AG04450 (cell line): Measurements from ENCODE around the gene MAPK13. TPM values are rescaled to one million over a fixed set of nuclear protein-coding genes. Genes with fewer than 3 reads are reported as not detected.
A peak's percentile ranks its signal among the peaks of the same experiment; 100 is the strongest.

Experiments
- CTCF ChIA-PET: fragments of 300-600, 350-600 bp; formaldehyde crosslinking; extraction: SDS; loops from one replicate; lab custom pipeline; 2022; ENCODE audit warnings: antibody characterized with exemption, inconsistent platforms; lab: Charles Lee
- POLR2A ChIA-PET: fragments of 350-600 bp; formaldehyde crosslinking; extraction: SDS; loops from one replicate; lab custom pipeline; 2021; ENCODE audit warnings: antibody characterized with exemption, inconsistent platforms; lab: Yijun Ruan, JAX
- DNase-seq: peaks from one replicate; pipeline ENCODE4 v3.0.0-alpha.2; 2011; ENCODE audit warnings: low read depth, low spot score
- H3K27ac ChIP-seq: one replicate; pipeline ENCODE4 v1.5.1; 2012; ENCODE audit warnings: low read depth, low read length, control low read depth
- H3K27me3 ChIP-seq: one replicate; pipeline ENCODE4 v1.6.0; 2012; ENCODE audit warnings: low read length; ENCODE audit not compliant: control insufficient read depth, insufficient read depth
- H3K4me3 ChIP-seq: 2 replicates; pipeline ENCODE4 v1.5.1; 2011; ENCODE audit warnings: mild to moderate bottlenecking, low read depth, low read length, control low read depth
- H3K9me3 ChIP-seq: 2 replicates; pipeline ENCODE4 v1.5.1; 2012; ENCODE audit warnings: low read length; ENCODE audit not compliant: control insufficient read depth, insufficient read depth
- CTCF ChIP-seq: IDR thresholded peaks from 2 replicates; pipeline ENCODE4 v1.5.1; 2011; ENCODE audit warnings: low read depth, low read length, control low read depth, inconsistent platforms
- polyA plus RNA-seq: library from polyadenylated mRNA; depleted of rRNA; stranded (reverse); fragments of >200 nt; gene quantifications from 2 replicates; pipeline ENCODE4 v1.2.3, GENCODE V29; 2011

Gene MAPK13
- polyA plus RNA-seq, 1 experiment, result 3.8 TPM

- Histone ChIP-seq H3K27me3 (no peaks in the 10 kb centered on the region), H3K9me3 (peaks cover 5% of the 10 kb centered on the region; the same call in 1 of the 2 replicates), H3K27ac (peak overlapping the region; percentile 39), H3K4me3 (no peak overlapping the region)
- POLR2A ChIA-PET, result interaction anchor here (1.3 kb wide), 1 partner anchor 65 kb away, joined by 5 read pairs; the partner anchor contains the start of gene BRPF3
- no peak for TF ChIP-seq CTCF
- CTCF ChIA-PET, result interaction anchor here (1.1 to 2.8 kb wide), 3 partner anchors 9 to 209 kb away, joined by 3 to 10 read pairs (median 5); no protein-coding TSS in a partner anchor
- DNase-seq, result no peak
These were observed 2.1 kb downstream of the MAPK13 start for GRCh38 chr6:36132246-36132895.

- Histone ChIP-seq H3K4me3 (no peak overlapping the region), H3K9me3 (no peaks in the 10 kb centered on the region; the same call in 1 of the 2 replicates), H3K27ac (no peak overlapping the region), H3K27me3 (no peaks in the 10 kb centered on the region)
- POLR2A ChIA-PET, result no interaction called here
- CTCF ChIA-PET, result no interaction called here
- TF ChIP-seq CTCF, result no peak
- no peak for DNase-seq
These were observed 2.8 kb downstream of the MAPK13 start for GRCh38 chr6:36133148-36133547.

GRCh38 chr6:36133912-36134311, 3.6 kb downstream of the MAPK13 start:
- TF ChIP-seq CTCF, result no peak
- DNase-seq, result no peak
- ChIA-PET CTCF (interaction anchor here (0.6 kb wide), 1 partner anchor 31 kb away, joined by 3 read pairs; no protein-coding TSS in a partner anchor), POLR2A (no interaction called here)
- Histone ChIP-seq H3K9me3 (no peaks in the 10 kb centered on the region), H3K27me3 (no peaks in the 10 kb centered on the region), H3K27ac (no peak overlapping the region), H3K4me3 (no peak overlapping the region)

- DNase-seq, result no peak
These were observed 4.9 kb downstream of the MAPK13 start for GRCh38 chr6:36135053-36135731.

More at GRCh38 chr6:36135053-36135731, 4.9 kb downstream of the MAPK13 start:
- no peak overlapping the region for H3K27ac ChIP-seq
- no peak overlapping the region for H3K4me3 ChIP-seq
- CTCF ChIA-PET, result no interaction called here
- H3K9me3 ChIP-seq, result no peaks in the 10 kb centered on the region
- H3K27me3 ChIP-seq, result no peaks in the 10 kb centered on the region
- POLR2A ChIA-PET, result no interaction called here
- TF ChIP-seq CTCF, result no peak
